Measurements from ENCODE around the gene RASA3.

Gene RASA3

GRCh38 chr13:114023716-114024602 is 108.5 kb downstream of the RASA3 start:
- Histone ChIP-seq H3F3A (ENCODE audit: low read depth) (no peaks in the 10 kb centered on the region), H3K4me1 (ENCODE audit: insufficient read depth, low read length, poor library complexity, severe bottlenecking) (no peaks in the 10 kb centered on the region), H2AFZ (ENCODE audit: low read length) (no peak overlapping the region), H3K4me2 (ENCODE audit: low read depth, low read length, poor library complexity, severe bottlenecking) (no peak overlapping the region), H3K4me3 (ENCODE audit: low read length, poor library complexity, severe bottlenecking) (no peak overlapping the region), H3K36me3 (ENCODE audit: insufficient read depth, low read length) (peaks cover 83% of the 10 kb centered on the region; the same call in 1 of the 2 replicates), H3K27me3 (ENCODE audit: insufficient read depth, low read length, poor library complexity, severe bottlenecking) (no peaks in the 10 kb centered on the region), H3K79me2 (ENCODE audit: insufficient read depth, low read length) (no peaks in the 10 kb centered on the region), H4K20me1 (ENCODE audit: insufficient read depth, low read length, poor library complexity, severe bottlenecking) (no peaks in the 10 kb centered on the region), H3K9me3 (ENCODE audit: insufficient read depth, low read depth, low read length) (no peaks in the 10 kb centered on the region), H3K9me2 (replicated peaks; ENCODE audit: low read depth, low read length) (no peaks in the 10 kb centered on the region), H3K9ac (ENCODE audit: low read depth, low read length, poor library complexity, severe bottlenecking) (no peak overlapping the region)
- no peak for TF ChIP-seq EZH2phosphoT487 (IDR thresholded peaks at IDR 0.05; ENCODE audit: borderline replicate concordance)

DNA sequence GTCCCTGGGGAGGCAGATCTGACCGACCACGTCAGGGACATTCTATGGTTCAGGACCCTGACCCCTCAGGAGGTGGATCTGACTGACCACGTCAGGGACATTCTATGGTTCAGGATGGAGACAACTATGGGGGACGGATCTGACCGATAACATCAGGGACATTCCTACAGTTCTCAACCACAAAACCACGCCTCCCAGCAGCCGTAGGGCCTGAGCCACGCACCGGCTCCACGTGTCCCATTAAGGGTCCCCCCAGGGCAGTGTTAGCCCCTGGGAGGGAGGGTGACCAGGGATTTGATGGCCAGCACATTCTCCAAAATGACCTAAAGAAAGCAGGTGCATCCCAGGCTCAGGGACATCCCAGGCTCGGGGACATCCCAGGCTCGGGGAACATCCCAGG is 109.5 kb downstream of the RASA3 start:
- Histone ChIP-seq H3F3A (ENCODE audit: low read depth) (no peaks in the 10 kb centered on the region), H3K4me3 (ENCODE audit: low read length, poor library complexity, severe bottlenecking) (no peak overlapping the region), H3K9me2 (replicated peaks; ENCODE audit: low read depth, low read length) (no peaks in the 10 kb centered on the region), H3K27me3 (ENCODE audit: insufficient read depth, low read length, poor library complexity, severe bottlenecking) (no peaks in the 10 kb centered on the region), H2AFZ (ENCODE audit: low read length) (no peak overlapping the region), H3K4me1 (ENCODE audit: insufficient read depth, low read length, poor library complexity, severe bottlenecking) (no peaks in the 10 kb centered on the region), H4K20me1 (ENCODE audit: insufficient read depth, low read length, poor library complexity, severe bottlenecking) (no peaks in the 10 kb centered on the region), H3K4me2 (ENCODE audit: low read depth, low read length, poor library complexity, severe bottlenecking) (no peak overlapping the region), H3K9ac (ENCODE audit: low read depth, low read length, poor library complexity, severe bottlenecking) (no peak overlapping the region), H3K36me3 (ENCODE audit: insufficient read depth, low read length) (peaks cover 88% of the 10 kb centered on the region; the same call in 1 of the 2 replicates), H3K79me2 (ENCODE audit: insufficient read depth, low read length) (no peaks in the 10 kb centered on the region), H3K9me3 (ENCODE audit: insufficient read depth, low read depth, low read length) (no peaks in the 10 kb centered on the region)
- TF ChIP-seq CTCF (conservative IDR thresholded peaks at IDR 0.05; ENCODE audit: low read length) (no peak), EZH2phosphoT487 (IDR thresholded peaks at IDR 0.05; ENCODE audit: borderline replicate concordance) (no peak)

- H3K4me3 ChIP-seq (ENCODE audit: low read length, poor library complexity, severe bottlenecking), result no peak overlapping the region
- TF ChIP-seq CTCF (conservative IDR thresholded peaks at IDR 0.05; ENCODE audit: low read length), result no peak
- TF ChIP-seq EZH2phosphoT487 (IDR thresholded peaks at IDR 0.05; ENCODE audit: borderline replicate concordance), result no peak
- H3K79me2 ChIP-seq (ENCODE audit: insufficient read depth, low read length), result no peaks in the 10 kb centered on the region
- H3K36me3 ChIP-seq (ENCODE audit: insufficient read depth, low read length), result peaks cover 84% of the 10 kb centered on the region; the same call in 1 of the 2 replicates
- H3K27me3 ChIP-seq (ENCODE audit: insufficient read depth, low read length, poor library complexity, severe bottlenecking), result no peaks in the 10 kb centered on the region
- no peaks in the 10 kb centered on the region for H3K4me1 ChIP-seq (ENCODE audit: insufficient read depth, low read length, poor library complexity, severe bottlenecking)
- no peaks in the 10 kb centered on the region for H3F3A ChIP-seq (ENCODE audit: low read depth)
- H3K4me2 ChIP-seq (ENCODE audit: low read depth, low read length, poor library complexity, severe bottlenecking), result no peak overlapping the region
- no peak overlapping the region for H3K9ac ChIP-seq (ENCODE audit: low read depth, low read length, poor library complexity, severe bottlenecking)
- no peaks in the 10 kb centered on the region for H4K20me1 ChIP-seq (ENCODE audit: insufficient read depth, low read length, poor library complexity, severe bottlenecking)
- H3K9me3 ChIP-seq (ENCODE audit: insufficient read depth, low read depth, low read length), result no peaks in the 10 kb centered on the region
- no peaks in the 10 kb centered on the region for H3K9me2 ChIP-seq (replicated peaks; ENCODE audit: low read depth, low read length)
- H2AFZ ChIP-seq (ENCODE audit: low read length), result no peak overlapping the region
Observed at GRCh38 chr13:114022309-114022669, 110.1 kb downstream of the RASA3 start.
